ENCODE results near the gene TANGO6. TPM values are rescaled to one million over a fixed set of nuclear protein-coding genes. Genes with fewer than 3 reads are reported as not detected.

The TANGO6 gene
- total and polyA plus RNA-seq, 10 of the 15 experiments (the other 5 are each of a cell fraction or from before 2014, with no cell fraction given): 1.1 to 20.6 (median 11.0) TPM

- DNase-seq (ENCODE audit: low read depth, low spot score) (no peak), FAIRE-seq (no peak), ATAC-seq (no peak)
- intact Hi-C loops (cut with micrococcal nuclease; ENCODE audit: unreplicated experiment) (no loop called here), in situ Hi-C loops (cut with MboI) (no loop called here)
- H3K27ac ChIP-seq (ENCODE audit: control insufficient read depth, insufficient read depth): no peak overlapping the region
- H3K4me2 ChIP-seq (ENCODE audit: control insufficient read depth, insufficient read depth): no peak overlapping the region
- BruUV-seq (replicated peaks): no TSS peak
- RAD21 ChIA-PET (ENCODE audit: unreplicated experiment): no interaction called here
- H4K20me1 ChIP-seq (ENCODE audit: control insufficient read depth, insufficient read depth): no peaks in the 10 kb centered on the region
- POLR2A ChIA-PET: no interaction called here
- 81% methylated on average over 5 of the region's 5 CpGs for WGBS (ENCODE audit: insufficient coverage, insufficient replicate concordance, low lambda C conversion rate, missing lambda C conversion rate)
- TF ChIP-seq EP300 (IDR thresholded peaks at IDR 0.05; ENCODE audit: borderline replicate concordance in 1 of 2, control insufficient read depth in 1 of 2, low read depth in 2 of 2, low read length in 2 of 2) (no peak), CREB1 (IDR thresholded peaks at IDR 0.05; ENCODE audit: low read depth) (no peak), SIN3A (IDR thresholded peaks at IDR 0.05; ENCODE audit: low read depth, low read length) (no peak), GABPA (IDR thresholded peaks at IDR 0.05; ENCODE audit: low read depth) (no peak), ZNF207 (IDR thresholded peaks at IDR 0.05; ENCODE audit: borderline replicate concordance) (no peak), ATF3 (IDR thresholded peaks at IDR 0.05; ENCODE audit: borderline replicate concordance, extremely low read depth, low read depth, low read length) (no peak), SUZ12 (IDR thresholded peaks at IDR 0.05; ENCODE audit: unreplicated experiment) (no peak), PBX3 (IDR thresholded peaks at IDR 0.05; ENCODE audit: insufficient replicate concordance, low read depth, low read length) (no peak), FOXM1 (IDR thresholded peaks at IDR 0.05; ENCODE audit: low read depth, low read length) (no peak), PAX5 (IDR thresholded peaks at IDR 0.05; ENCODE audit: borderline replicate concordance, low read depth, low read length) (no peak), SIX5 (IDR thresholded peaks at IDR 0.05; ENCODE audit: low read depth, low read length, severe bottlenecking) (no peak), HDAC2 (IDR thresholded peaks at IDR 0.05) (no peak), MXI1 (IDR thresholded peaks at IDR 0.05; ENCODE audit: low read depth, low read length) (no peak), ELK1 (IDR thresholded peaks at IDR 0.05; ENCODE audit: low read depth, low read length) (no peak), TCF7 (IDR thresholded peaks at IDR 0.05; ENCODE audit: borderline replicate concordance) (no peak), ZNF274 (IDR thresholded peaks at IDR 0.05; ENCODE audit: insufficient read depth, insufficient read length) (no peak), ZBED1 (IDR thresholded peaks at IDR 0.05; ENCODE audit: borderline replicate concordance) (no peak), TCF12 (IDR thresholded peaks at IDR 0.05; ENCODE audit: low read depth, low read length) (no peak), PML (IDR thresholded peaks at IDR 0.05; ENCODE audit: low read length) (no peak)
- SMC1A ChIA-PET (ENCODE audit: uncharacterized antibody, unreplicated experiment): interaction anchor here (1.6 kb wide), 1 partner anchor 15 kb away, joined by 4 read pairs; no protein-coding TSS in a partner anchor
- no peak overlapping the region for H3K4me3 ChIP-seq
- no peaks in the 10 kb centered on the region for H3K9me3 ChIP-seq (replicated peaks; ENCODE audit: control insufficient read depth, insufficient read depth, low read length)
- H3K4me1 ChIP-seq (ENCODE audit: control insufficient read depth, insufficient read depth, low read length): no peaks in the 10 kb centered on the region
- H3K27me3 ChIP-seq (replicated peaks in 1 of 2; ENCODE audit: control insufficient read depth in 2 of 2, insufficient read depth in 2 of 2, low read length in 1 of 2): no peaks in the 10 kb centered on the region
- 0 out of 4 replicates have a peak, but pooled peaks cover 0 to 3% of the 10 kb centered on the region in 2 experiments for H3K36me3 ChIP-seq (ENCODE audit: control insufficient read depth in 2 of 2, insufficient read depth in 2 of 2, low read length in 1 of 2)
- CTCF ChIA-PET: interaction anchor here (0.6 to 1.6 kb wide), 6 partner anchors 12 to 378 kb away, joined by 3 to 6 read pairs (median 4); no protein-coding TSS in a partner anchor
- no peak overlapping the region for H3K9ac ChIP-seq (ENCODE audit: control insufficient read depth, insufficient read depth, low read length)
- no peak overlapping the region for H2AFZ ChIP-seq (ENCODE audit: control insufficient read depth, low read depth, low read length)
- H3K79me2 ChIP-seq (ENCODE audit: control insufficient read depth, insufficient read depth, low read length): no peaks in the 10 kb centered on the region
These were observed 66.7 kb downstream of the TANGO6 start for GRCh38 chr16:68910051-68910450.
